Gastroesophageal sphincter (tissue), 3 donors: ENCODE data around the gene EFNA1.

ENCODE experiments used
- EP300 ChIP-seq: sonication (generic); formaldehyde crosslinking; IDR thresholded peaks from one replicate; pipeline ENCODE4 v1.6.1; 2017; ENCODE audit warnings: antibody characterized with exemption, mild to moderate bottlenecking
- POLR2A ChIP-seq, 2 donors: fragments of 450-650 bp; IDR thresholded peaks; one replicate each; pipeline ENCODE4 v1.6.1; 2017; ENCODE audit warnings: antibody characterized with exemption in 2 of 2, mild to moderate bottlenecking in 2 of 2, moderate library complexity in 1 of 2
- TF ChIP-seq, protein P1 (sequence below), 4 experiments: fragments of 200-600 bp in 2 of 4; fragments of 450-650 bp in 2 of 4; sonication (generic) in 1 of 4; IDR thresholded peaks; one replicate each; pipeline ENCODE4 v1.5.1; 2017 to 2019; ENCODE audit warnings: antibody characterized with exemption in 4 of 4, mild to moderate bottlenecking in 2 of 4, moderate library complexity in 2 of 4

DNA sequence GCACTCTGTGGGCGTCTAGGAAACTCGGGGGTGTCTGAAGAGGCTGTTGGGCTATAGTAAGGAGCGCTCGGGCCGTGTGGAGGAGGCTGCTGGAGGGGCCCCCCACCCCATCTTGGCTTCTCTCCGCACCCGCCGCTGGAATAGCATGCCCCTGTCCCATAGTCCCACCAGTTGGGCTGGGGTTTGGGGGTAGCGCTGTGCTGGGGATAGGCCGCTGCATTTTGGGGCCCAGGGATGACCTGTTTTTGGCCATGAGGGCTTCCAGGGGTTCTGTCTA is 48.5 kb upstream of the EFNA1 start:
- TF ChIP-seq POLR2A (IDR thresholded peaks at IDR 0.05) (no peak), EP300 (no peak)
- TF ChIP-seq, protein P1, sequence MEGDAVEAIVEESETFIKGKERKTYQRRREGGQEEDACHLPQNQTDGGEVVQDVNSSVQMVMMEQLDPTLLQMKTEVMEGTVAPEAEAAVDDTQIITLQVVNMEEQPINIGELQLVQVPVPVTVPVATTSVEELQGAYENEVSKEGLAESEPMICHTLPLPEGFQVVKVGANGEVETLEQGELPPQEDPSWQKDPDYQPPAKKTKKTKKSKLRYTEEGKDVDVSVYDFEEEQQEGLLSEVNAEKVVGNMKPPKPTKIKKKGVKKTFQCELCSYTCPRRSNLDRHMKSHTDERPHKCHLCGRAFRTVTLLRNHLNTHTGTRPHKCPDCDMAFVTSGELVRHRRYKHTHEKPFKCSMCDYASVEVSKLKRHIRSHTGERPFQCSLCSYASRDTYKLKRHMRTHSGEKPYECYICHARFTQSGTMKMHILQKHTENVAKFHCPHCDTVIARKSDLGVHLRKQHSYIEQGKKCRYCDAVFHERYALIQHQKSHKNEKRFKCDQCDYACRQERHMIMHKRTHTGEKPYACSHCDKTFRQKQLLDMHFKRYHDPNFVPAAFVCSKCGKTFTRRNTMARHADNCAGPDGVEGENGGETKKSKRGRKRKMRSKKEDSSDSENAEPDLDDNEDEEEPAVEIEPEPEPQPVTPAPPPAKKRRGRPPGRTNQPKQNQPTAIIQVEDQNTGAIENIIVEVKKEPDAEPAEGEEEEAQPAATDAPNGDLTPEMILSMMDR (IDR thresholded peaks at IDR 0.05), result no peak
